GM19043 (cell line): ENCODE data around the gene SNX8.
A peak's percentile ranks its signal among the peaks of the same experiment; 100 is the strongest.

Experiments used
- ATAC-seq: cut with Tn5 transposase; IDR thresholded peaks from one replicate; pipeline ENCODE4 v1.9.1; 2021; ENCODE audit warnings: low read depth; ENCODE audit not compliant: unreplicated experiment

SNX8 gene

DNA sequence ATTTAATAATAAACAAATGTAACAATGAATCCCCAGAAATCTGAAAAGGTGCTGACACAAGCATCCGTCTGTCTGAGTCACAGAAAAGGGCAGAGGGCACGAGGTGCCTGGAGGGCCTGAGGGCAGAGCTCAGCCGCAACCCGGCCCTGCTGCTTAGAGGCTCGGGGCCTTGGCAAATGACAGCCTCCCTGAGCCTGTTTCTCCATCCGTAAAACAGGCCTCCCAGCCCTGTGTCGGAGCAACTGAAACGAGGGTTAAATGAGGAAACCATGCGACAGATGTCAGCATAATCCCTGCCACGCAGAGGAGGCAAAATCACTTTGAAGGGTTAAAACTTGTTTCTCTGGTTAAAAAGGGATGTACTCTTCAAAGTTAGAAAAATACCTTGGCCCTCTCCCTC lies 47.3 kb downstream of the SNX8 start:
- ATAC-seq = no peak

DNA sequence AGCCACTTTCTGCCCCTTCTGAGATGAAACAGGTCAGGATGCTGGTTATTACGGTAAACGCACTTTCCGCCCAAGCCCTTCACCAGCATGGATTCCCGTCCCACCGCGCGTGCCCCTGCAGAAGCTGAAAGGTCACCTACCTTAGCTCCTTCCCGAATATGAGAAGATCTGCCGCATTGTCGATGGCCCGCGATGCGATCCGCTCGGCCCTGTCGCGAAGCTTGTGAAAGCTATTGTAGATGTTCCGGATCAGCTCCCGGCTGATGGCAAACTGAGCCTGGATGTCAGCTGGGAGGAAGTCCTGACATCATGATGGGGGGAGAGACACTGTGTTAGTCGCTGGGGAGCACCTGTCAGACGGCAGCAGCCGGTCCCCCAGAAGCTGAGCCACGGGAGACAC lies 50.1 kb downstream of the SNX8 start:
- no peak for ATAC-seq

DNA sequence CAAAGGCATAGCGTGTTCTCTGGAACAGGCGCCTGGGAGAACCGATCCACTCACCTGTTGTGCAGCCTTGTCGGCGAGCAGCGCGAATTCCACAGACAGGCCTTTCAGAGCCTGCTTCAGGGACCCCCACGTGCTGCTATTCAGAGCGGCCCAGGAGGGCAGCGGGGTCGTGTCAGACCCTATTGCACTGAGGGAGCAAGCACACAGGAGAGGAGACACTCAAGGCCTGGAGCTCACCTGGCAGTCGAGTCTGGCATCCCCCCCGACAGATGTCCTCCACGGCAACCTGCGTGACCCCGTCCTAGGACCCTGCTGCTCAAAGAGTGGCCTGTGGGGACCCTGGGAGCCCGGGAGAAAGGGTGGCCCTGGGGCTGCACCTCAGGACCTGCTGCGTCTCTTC lies 51.1 kb downstream of the SNX8 start:
- ATAC-seq = no peak

DNA sequence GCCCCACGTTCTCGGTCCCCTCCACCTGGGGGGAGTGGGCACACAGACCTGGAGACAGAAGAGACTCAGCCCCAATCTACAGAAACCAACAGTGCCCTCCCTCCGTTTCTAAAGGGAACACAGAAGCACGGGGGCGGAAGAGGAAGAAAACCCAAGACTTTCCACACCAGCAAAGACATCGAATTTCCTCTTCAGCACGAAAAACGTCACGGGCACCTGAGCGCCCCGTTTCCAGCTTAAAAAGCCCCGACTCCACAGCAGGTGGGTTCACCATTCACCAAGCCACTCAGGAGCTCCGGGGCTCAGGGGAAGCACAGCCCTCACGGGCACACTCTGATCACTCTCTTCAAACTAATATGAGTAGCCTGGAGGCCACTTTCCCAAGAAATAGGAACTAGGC lies 52.6 kb downstream of the SNX8 start:
- ATAC-seq = no peak

DNA sequence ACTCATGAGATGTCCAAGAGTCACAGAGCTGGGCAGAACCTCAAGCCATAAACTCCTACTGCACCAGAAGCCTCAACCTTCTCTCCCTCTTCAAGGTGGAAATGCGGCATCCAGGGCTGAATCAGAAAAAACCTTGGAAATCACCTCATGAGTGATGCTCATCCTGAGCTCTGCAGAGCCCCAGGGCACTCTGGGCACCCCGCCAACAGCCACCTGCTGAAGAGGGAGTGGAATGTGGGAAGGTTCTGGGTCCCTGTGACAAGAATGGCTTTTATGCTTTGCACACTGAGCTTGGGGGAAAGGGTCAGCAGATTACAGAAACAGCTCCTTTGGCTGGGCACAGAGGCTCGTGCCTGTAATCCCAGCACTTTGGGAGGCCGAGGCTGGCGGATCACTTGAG lies 53.4 kb downstream of the SNX8 start:
- no peak for ATAC-seq

GRCh38 chr7:2259480-2259879 lies 54.8 kb downstream of the SNX8 start:
- no peak for ATAC-seq

DNA sequence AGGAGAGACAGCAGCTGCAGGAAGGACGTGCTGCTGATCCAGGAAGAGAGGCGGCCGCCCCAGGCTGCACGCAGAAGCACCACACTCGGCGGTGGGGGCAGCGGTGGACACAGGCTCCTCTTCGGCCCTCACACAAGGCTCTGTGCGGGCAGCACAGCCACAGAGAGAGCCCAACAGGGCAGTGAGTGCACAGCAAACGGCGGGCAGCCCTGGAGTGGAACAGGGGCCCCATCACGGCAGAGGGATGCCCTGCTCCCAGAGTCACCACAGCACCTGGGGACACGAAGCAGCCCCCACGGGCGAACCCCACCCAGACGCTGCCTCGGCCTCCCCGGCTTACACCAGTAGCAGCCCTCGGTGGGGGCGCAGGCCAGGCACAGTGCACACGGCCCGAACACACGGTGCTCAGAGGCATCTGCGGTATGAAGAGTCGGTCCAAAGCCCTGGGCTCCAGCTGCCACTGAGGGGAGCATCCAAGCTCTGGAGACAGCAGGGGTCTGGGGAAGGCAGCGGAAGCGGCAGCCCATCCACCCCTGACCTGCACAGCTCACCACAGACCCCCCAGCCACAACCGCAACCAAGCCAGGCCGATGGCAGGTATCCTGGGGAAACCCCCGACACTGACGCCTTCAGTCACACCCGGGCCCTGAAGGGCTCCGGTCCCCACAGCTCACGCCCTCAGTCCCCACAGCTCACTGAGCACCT lies 55.4 kb downstream of the SNX8 start:
- ATAC-seq = no peak

GRCh38 chr7:2257651-2258050 lies 56.6 kb downstream of the SNX8 start:
- no peak for ATAC-seq

DNA sequence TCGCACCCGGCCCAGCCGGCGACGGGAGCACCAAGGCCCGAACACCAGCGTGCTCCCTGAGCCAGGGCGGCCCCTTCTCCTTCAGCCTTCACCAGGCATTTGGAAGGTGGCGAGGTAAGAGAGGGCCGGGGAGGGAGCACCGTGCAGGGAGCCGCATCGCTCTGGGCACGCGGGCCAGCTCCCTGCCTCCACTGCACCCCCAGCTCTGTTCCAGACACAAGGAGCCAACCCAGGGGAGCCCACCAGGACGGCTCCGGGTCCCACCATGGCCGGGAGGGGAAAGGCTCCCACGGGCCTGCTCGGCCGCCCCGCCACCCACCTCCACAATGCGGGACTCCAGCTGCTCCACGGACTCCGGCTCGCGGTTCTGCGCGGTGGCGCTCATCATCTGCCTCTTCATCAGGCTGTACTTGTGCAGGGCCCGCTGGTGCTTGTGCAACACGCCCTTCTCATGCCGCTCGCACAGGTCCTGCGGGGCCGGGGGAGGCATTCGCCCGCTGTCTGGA lies 57.1 kb downstream of the SNX8 start:
- no peak for ATAC-seq

DNA sequence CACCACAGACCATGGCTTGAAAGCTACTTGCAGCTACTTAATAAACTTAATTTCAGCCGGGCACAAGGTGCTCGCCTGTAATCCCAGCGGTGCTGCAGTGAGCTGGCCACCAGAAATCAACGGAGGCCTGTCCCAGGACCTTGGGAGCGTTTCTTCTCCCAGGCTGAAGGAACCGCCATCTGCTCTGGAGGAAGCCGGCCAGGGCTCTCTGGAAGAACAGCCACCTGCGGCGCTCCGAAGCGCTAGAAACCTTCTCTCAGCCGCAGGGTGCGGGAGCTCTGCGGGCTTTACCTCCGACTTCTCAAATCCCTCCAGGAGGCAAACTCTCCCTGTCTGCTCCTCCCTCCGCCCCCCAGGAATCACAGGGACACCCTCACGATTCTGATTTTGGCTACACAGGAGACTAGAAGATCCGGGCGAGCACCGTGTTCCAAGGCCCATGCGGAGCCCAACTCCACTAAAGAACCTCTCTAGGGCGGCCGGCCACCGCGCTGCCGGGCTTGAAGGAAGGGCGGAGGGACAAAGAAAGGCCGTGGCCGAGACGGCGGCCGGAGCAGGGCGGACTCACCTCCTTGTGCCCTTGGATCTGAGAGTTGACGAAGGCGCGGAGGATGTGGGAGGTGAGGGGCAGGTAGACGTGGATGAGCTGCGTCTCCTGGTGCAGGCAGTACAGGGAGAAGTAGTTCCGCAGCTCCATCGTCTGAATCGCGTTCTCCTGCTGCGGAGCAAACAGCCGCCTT lies 57.8 kb downstream of the SNX8 start:
- no peak for ATAC-seq

GRCh38 chr7:2255145-2256139 lies 58.8 kb downstream of the SNX8 start:
- no peak for ATAC-seq

DNA sequence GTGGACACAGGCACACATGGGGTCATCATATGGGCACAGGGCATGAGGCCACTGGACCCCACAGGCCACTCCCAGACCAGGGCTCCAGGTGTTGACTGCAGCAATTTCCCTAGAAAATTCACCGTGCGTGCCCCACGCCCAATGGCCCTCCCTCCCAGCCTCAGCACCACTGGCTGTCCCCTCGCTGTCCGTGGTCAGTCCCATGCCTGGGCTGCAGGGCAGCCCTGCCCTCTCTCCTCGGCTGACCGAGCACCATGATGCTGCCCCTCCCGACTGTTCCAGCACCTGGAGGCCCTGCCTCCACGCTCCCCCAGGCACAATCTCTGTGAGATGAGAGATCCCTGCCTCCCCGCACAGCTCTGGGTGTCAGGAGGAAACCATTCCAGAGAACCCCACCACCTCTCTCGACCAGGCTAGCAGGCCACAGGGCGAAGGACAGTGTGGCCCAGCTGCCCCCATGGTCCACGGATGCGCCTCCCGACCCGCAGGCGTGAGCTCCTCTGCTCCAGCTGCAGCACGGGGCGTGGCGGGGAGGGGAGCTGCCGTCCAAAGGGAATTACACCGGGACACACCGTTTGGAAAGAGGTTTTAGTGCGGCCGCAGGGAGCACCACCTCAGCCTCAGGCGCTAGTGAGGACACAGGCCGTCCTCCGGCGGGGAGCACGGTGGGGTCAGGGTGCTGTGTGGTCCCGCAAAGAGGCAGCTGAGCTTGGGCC lies 59.7 kb downstream of the SNX8 start:
- ATAC-seq = no peak

DNA sequence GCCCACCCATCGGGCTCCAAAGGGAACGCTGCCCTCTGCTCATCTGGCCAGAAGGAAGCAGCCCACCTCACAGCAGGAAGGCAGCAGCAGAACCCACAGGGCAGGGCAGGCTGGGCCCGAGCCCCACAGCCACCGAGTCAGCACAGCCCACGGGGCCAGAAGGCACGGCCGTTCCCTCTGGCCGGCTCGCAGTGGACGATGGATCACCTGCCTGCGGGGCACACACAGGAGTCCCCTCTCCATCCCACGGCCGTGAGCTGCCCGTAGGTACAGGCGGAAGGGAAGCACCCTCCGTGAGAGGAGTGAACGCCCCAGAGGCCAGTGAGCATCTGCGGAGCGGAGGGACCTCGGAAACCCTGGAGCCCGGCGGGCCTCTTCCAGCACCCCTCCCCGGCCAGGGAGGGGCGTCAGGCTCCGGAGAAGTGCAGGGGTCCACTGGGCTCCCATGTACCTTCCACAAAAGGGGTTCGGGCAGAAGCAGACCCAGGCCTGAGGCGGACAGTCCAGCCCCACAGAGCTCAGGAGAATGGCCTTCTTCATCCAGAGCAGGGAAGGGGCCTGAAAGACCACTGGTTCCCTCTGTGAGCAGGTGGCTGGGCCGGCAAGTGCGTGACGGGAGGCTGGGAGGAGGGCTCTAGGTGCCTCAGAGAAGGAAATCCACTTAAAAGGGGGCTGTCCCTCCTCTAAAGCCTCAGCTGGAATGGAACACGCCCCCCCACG lies 60.6 kb downstream of the SNX8 start:
- ATAC-seq = no peak

GRCh38 chr7:2253021-2253420 lies 61.2 kb downstream of the SNX8 start:
- no peak for ATAC-seq

- ATAC-seq = no peak
Measured at GRCh38 chr7:2251841-2252771, 62.1 kb downstream of the SNX8 start.

DNA sequence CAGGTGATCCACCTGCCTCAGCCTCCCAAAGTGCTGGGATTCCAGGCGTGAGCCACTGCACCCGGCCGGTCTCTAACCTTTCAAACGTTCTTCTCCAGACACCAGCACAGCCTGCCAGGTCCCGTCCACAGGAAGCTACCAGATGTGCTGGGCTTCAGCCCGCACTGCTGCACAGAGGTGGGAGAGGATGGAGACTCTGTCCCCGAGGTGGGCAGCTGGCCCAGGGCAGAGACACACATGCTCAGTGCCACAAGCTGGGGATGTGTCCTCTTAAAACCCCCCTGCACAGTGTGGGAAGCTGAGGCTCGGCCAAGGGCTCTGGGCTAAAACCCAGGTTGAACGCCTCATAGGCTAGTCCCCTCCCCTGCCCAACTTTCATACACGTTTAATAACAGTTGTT lies 62.9 kb downstream of the SNX8 start:
- no peak for ATAC-seq

GRCh38 chr7:2249744-2250323 lies 64.4 kb downstream of the SNX8 start:
- no peak for ATAC-seq

DNA sequence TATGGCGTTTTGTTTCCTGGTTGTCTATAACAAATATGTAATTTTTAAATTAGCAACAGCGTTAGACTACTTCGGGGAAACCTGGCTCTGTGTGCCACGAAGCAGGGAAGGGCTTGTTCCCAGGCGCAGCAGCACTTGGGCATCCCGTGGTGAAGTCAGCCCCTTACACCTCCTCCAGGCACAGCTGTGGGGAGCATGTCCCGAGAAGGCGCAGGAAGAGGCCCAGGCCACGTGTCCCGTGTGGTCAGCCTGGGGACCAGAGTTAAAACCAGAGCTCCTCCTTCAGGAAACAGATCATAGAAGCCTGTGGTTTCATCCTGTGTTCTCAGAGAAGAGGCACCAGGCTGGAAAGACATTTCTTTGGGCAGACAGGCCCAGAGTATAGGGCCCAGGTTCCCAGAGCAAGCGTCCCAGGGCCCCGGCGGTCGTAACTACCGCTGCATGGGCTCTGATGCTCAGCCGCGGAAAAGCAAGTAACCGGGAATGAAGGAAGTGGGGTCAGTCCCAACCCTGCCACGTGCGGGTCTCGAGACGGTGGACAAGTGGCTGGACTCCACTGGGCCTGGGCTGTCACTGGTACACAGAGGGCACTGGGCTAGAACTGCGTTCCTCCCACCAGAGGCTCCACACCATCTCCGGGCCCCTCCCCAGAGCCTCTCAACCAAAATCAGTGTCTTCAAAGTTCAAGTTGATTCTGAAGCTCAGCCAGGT lies 65.1 kb downstream of the SNX8 start:
- ATAC-seq = peak; percentile 54
